ENCODE results near the gene CPSF3. TPM values are rescaled to one million over a fixed set of nuclear protein-coding genes. Genes with fewer than 3 reads are reported as not detected.

Gene CPSF3
- total RNA-seq, 4 donors from 2014 or later: 17.6 to 173 (median 22.2) TPM

GRCh38 chr2:9415516-9416169 is 7.8 kb upstream of the CPSF3 start:
- intact Hi-C loops (cut with DNase I; ENCODE audit: low total_unique reads) (no loop called here), in situ Hi-C loops (cut with MboI; ENCODE audit: low pct_ligation_motif_present in 1 of 4, low pct_unique_long_range_greater_than_20kb in 1 of 4, low sequenced_read_pairs in 3 of 4) (no loop called here)
- Histone ChIP-seq H3K4me1 (peaks cover 0 to 4% (median 1%) of the 10 kb centered on the region in 4 donors), H3K4me3 (no peak overlapping the region), H3K9me3 (no peaks in the 10 kb centered on the region), H3K27ac (no peak overlapping the region), H3K36me3 (peaks cover 0 to 5% (median 0%) of the 10 kb centered on the region in 4 donors), H3K27me3 (no peaks in the 10 kb centered on the region)
- no peak for TF ChIP-seq CTCF (IDR thresholded peaks at IDR 0.05)
- TF ChIP-seq POLR2A (IDR thresholded peaks at IDR 0.05): no peak
- no peak for TF ChIP-seq POLR2AphosphoS5 (IDR thresholded peaks at IDR 0.05)
- TF ChIP-seq EP300 (IDR thresholded peaks at IDR 0.05; ENCODE audit: low read depth): no peak
- 91 to 97% methylated on average over 5 to 16 of the region's 16 CpGs for WGBS, 2 donors (ENCODE audit: low coverage in 1 of 2)
- DNase-seq: no peak

GRCh38 chr2:9416267-9416961 is 7.0 kb upstream of the CPSF3 start:
- TF ChIP-seq POLR2A (IDR thresholded peaks at IDR 0.05) (no peak), EP300 (IDR thresholded peaks at IDR 0.05; ENCODE audit: low read depth) (no peak), POLR2AphosphoS5 (IDR thresholded peaks at IDR 0.05) (no peak), CTCF (IDR thresholded peaks at IDR 0.05) (no peak)
- in situ Hi-C loops (cut with MboI; ENCODE audit: low pct_ligation_motif_present in 1 of 4, low pct_unique_long_range_greater_than_20kb in 1 of 4, low sequenced_read_pairs in 3 of 4): no loop called here
- intact Hi-C loops (cut with DNase I; ENCODE audit: low total_unique reads): no loop called here

GRCh38 chr2:9416962-9417316 is 6.5 kb upstream of the CPSF3 start:
- Histone ChIP-seq H3K27me3 (no peaks in the 10 kb centered on the region), H3K4me3 (no peak overlapping the region), H3K36me3 (no peaks in the 10 kb centered on the region), H3K4me1 (peaks cover 3 to 17% (median 7%) of the 10 kb centered on the region in 4 donors), H3K9me3 (no peaks in the 10 kb centered on the region), H3K27ac (no peak overlapping the region)
- in situ Hi-C loops (cut with MboI; ENCODE audit: low pct_ligation_motif_present in 1 of 4, low pct_unique_long_range_greater_than_20kb in 1 of 4, low sequenced_read_pairs in 3 of 4) (no loop called here), intact Hi-C loops (cut with DNase I; ENCODE audit: low total_unique reads) (no loop called here)
- 91 to 93% methylated on average over 6 to 7 of the region's 7 CpGs for WGBS, 2 donors (ENCODE audit: low coverage in 1 of 2)
- TF ChIP-seq POLR2A (IDR thresholded peaks at IDR 0.05) (no peak), CTCF (IDR thresholded peaks at IDR 0.05) (no peak)
- DNase-seq: no peak

More at GRCh38 chr2:9416267-9416961, 7.0 kb upstream of the CPSF3 start:
- WGBS, 2 donors (ENCODE audit: low coverage in 1 of 2): 92 to 94% methylated on average over 4 to 9 of the region's 9 CpGs
- Histone ChIP-seq H3K27me3 (no peaks in the 10 kb centered on the region), H3K27ac (no peak overlapping the region), H3K9me3 (no peaks in the 10 kb centered on the region), H3K4me1 (peaks cover 0 to 12% (median 3%) of the 10 kb centered on the region in 4 donors), H3K4me3 (no peak overlapping the region), H3K36me3 (peaks cover 0 to 2% (median 0%) of the 10 kb centered on the region in 4 donors)
- DNase-seq: no peak

DNA sequence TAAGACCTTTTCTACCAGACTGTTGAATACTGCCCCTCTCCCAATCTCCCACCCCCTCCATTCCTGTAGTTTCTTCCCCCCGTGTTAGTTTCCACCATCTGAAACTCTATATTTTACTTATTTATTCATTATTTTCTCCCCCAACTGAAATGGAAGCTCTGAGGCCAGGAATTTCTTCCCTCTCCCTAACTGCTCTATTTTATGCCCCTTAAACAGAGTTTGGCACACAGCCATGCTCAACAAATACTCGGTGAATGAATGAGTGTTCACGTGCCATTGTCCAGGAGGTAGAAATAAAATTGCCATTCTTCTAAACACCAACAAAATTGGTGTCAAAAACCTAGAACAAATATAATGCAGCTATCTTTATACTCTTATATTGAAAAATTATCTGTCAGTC is 5.7 kb upstream of the CPSF3 start:
- Histone ChIP-seq H3K27me3 (no peaks in the 10 kb centered on the region), H3K27ac (no peak overlapping the region), H3K36me3 (no peaks in the 10 kb centered on the region), H3K4me1 (peaks cover 4 to 23% (median 13%) of the 10 kb centered on the region in 4 donors), H3K9me3 (no peaks in the 10 kb centered on the region), H3K4me3 (no peak overlapping the region)
- in situ Hi-C loops (cut with MboI; ENCODE audit: low pct_ligation_motif_present in 1 of 4, low pct_unique_long_range_greater_than_20kb in 1 of 4, low sequenced_read_pairs in 3 of 4) (no loop called here), intact Hi-C loops (cut with DNase I; ENCODE audit: low total_unique reads) (no loop called here)
- no peak for DNase-seq
- TF ChIP-seq EP300 (IDR thresholded peaks at IDR 0.05; ENCODE audit: low read depth): no peak
- no peak for TF ChIP-seq POLR2AphosphoS5 (IDR thresholded peaks at IDR 0.05)
- TF ChIP-seq POLR2A (IDR thresholded peaks at IDR 0.05): no peak
- TF ChIP-seq CTCF (IDR thresholded peaks at IDR 0.05): no peak
- 48 to 53% methylated on average over 3 of the region's 3 CpGs for WGBS, 2 donors (ENCODE audit: low coverage in 1 of 2)

Measured in transverse colon (tissue), 4 donors.